ENCODE results near the gene BOD1L1. TPM values are rescaled to one million over a fixed set of nuclear protein-coding genes. Genes with fewer than 3 reads are reported as not detected.

Gene BOD1L1
- total and polyA plus RNA-seq, 2 experiments from 2014 or later: 6.6 to 16.5 TPM

DNA sequence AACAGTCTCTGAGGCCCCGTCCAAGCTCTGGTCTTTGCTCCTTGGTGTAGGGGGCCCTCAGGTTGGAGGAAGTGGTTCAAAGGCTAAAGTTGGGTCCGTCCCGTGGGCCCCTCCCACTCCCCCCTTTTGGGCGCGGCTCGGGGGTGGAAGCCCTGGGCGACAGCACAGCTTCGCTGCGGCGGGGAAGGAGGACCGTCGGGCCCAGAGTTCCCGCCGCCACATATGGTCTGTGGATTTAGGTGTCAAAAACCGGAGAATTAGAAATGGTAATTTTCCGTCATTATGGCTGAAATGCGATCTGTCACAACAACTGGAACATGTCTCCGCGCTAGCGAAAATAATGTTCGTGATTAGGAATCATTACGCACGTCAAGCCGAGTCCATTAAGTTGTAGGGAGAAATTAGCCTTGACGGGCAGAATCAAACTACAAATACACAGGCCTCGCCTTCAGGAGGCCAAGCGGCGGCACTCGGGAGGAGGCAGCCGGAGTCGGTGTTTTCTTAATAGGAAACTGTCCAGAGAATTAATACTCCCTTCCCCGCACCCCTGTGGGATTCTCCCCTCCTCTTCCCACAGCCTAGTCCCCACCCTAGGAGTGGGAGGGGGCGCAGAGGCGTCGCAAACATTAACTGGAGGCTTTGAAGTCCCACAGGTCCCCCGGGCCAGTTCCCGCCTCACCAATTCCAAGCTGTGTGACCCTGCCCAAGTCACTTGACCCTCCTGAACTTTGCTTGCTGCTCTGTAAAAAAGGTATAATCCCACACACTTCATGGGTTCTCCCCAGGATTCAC lies 98.2 kb downstream of the BOD1L1 start:
- H4K20me1 ChIP-seq (ENCODE audit: insufficient read depth): no peaks in the 10 kb centered on the region
- H3K9me2 ChIP-seq (ENCODE audit: insufficient read depth): no peaks in the 10 kb centered on the region
- H3K9ac ChIP-seq: no peak overlapping the region
- in situ Hi-C loops (cut with MboI): no loop called here
- H3K36me3 ChIP-seq (ENCODE audit: low read depth): no peaks in the 10 kb centered on the region
- no peaks in the 10 kb centered on the region for H3K4me1 ChIP-seq (ENCODE audit: insufficient read depth)
- no peaks in the 10 kb centered on the region for H3K9me3 ChIP-seq (ENCODE audit: low read depth)
- H2AFZ ChIP-seq: no peak overlapping the region
- no peaks in the 10 kb centered on the region for H3F3A ChIP-seq (ENCODE audit: insufficient read depth)
- no peak overlapping the region for H3K4me2 ChIP-seq (ENCODE audit: unreplicated experiment)
- H3K79me2 ChIP-seq (ENCODE audit: insufficient read depth): no peaks in the 10 kb centered on the region
- H3K4me3 ChIP-seq: no peak overlapping the region
- WGBS, 2 experiments (ENCODE audit: low coverage in 1 of 2, low lambda C conversion rate in 2 of 2, missing lambda C conversion rate in 2 of 2): 15 to 17% methylated on average over 37 of the region's 37 CpGs
- DNase-seq: no peak
- TF ChIP-seq EZH2 (IDR thresholded peaks at IDR 0.05; ENCODE audit: insufficient read depth, poor library complexity, severe bottlenecking) (peak; percentile 85), EZH2phosphoT487 (IDR thresholded peaks at IDR 0.05; ENCODE audit: insufficient read depth, low read depth) (no peak)
- H3K27ac ChIP-seq: no peak overlapping the region
- peaks cover 97% of the 10 kb centered on the region for H3K27me3 ChIP-seq (replicated peaks; ENCODE audit: insufficient read depth)

DNA sequence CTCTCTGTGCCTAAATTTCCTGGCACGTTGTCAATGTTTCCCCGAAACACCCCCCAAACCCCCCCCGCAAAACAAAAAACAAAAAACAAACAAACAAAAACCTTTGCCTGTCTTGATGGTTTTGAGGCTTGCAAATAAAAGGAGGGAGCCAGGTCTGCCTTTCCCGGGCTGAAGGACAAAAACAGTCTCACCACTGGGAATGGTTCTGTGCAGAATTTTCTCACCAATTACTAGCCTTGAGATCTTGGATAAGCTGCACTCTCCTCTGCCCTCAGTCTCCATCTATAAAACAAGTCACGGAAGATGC lies 98.8 kb downstream of the BOD1L1 start:
- Histone ChIP-seq H3K4me1 (ENCODE audit: insufficient read depth) (no peaks in the 10 kb centered on the region), H3K9me3 (ENCODE audit: low read depth) (no peaks in the 10 kb centered on the region), H3K9ac (no peak overlapping the region), H3F3A (ENCODE audit: insufficient read depth) (no peaks in the 10 kb centered on the region), H3K4me2 (ENCODE audit: unreplicated experiment) (no peak overlapping the region), H3K4me3 (no peak overlapping the region), H3K27me3 (replicated peaks; ENCODE audit: insufficient read depth) (peaks cover 97% of the 10 kb centered on the region), H3K79me2 (ENCODE audit: insufficient read depth) (no peaks in the 10 kb centered on the region), H3K27ac (no peak overlapping the region), H3K9me2 (ENCODE audit: insufficient read depth) (no peaks in the 10 kb centered on the region), H2AFZ (no peak overlapping the region), H4K20me1 (ENCODE audit: insufficient read depth) (no peaks in the 10 kb centered on the region), H3K36me3 (ENCODE audit: low read depth) (no peaks in the 10 kb centered on the region)
- TF ChIP-seq EZH2 (IDR thresholded peaks at IDR 0.05; ENCODE audit: insufficient read depth, poor library complexity, severe bottlenecking) (peak; percentile 61), EZH2phosphoT487 (IDR thresholded peaks at IDR 0.05; ENCODE audit: insufficient read depth, low read depth) (no peak)
- in situ Hi-C loops (cut with MboI): no loop called here
- 0 to 3% methylated on average over 5 of the region's 5 CpGs for WGBS, 2 experiments (ENCODE audit: low coverage in 1 of 2, low lambda C conversion rate in 2 of 2, missing lambda C conversion rate in 2 of 2)
- no peak for DNase-seq

DNA sequence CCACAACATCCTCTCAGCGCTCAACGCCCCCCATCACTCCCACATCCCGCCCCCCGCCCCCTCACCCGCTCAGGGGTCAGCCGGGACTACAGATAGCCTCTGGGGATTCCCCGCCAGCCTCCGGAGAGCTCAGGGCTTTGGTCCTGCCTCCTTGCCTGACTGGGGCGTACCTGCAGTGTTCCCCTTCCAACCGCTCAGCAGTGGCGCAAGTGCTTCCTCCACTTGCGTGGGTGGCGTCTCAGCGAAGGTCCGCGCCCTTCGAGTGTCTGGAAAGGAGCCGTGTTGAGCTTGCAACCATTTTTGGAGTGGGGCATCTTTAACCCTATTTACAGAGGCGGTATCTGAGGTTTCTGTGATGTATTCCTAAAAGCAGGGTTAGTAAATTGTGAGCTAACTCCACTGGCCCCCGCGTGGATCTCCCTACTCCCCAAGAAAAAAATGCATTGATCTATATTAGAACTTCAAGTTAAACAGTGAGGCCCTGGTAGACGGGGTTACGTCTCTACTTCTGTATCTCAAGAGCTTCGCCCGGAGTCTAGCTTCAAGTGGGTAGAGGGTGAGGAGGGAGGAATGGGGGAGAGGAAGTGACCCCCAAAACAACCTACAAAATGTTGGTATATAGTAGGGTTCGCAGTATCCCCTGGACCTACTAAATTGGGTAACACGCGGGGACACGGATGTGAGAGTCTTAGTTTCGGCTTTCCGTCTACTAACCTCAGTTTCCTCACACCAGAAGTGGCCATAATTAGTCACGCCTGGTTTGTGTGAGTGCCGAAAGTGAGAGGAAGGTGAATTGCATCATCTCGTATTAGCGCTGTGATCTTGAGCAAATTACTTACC lies 99.3 kb downstream of the BOD1L1 start:
- H3K4me3 ChIP-seq: no peak overlapping the region
- H3K9me3 ChIP-seq (ENCODE audit: low read depth): no peaks in the 10 kb centered on the region
- no peak overlapping the region for H3K4me2 ChIP-seq (ENCODE audit: unreplicated experiment)
- no peaks in the 10 kb centered on the region for H4K20me1 ChIP-seq (ENCODE audit: insufficient read depth)
- in situ Hi-C loops (cut with MboI): no loop called here
- H2AFZ ChIP-seq: no peak overlapping the region
- no peak overlapping the region for H3K27ac ChIP-seq
- TF ChIP-seq EZH2phosphoT487 (IDR thresholded peaks at IDR 0.05; ENCODE audit: insufficient read depth, low read depth) (no peak), EZH2 (IDR thresholded peaks at IDR 0.05; ENCODE audit: insufficient read depth, poor library complexity, severe bottlenecking) (peak; percentile 36)
- H3K9me2 ChIP-seq (ENCODE audit: insufficient read depth): no peaks in the 10 kb centered on the region
- 10 to 12% methylated on average over 33 to 35 of the region's 35 CpGs for WGBS, 2 experiments (ENCODE audit: low coverage in 1 of 2, low lambda C conversion rate in 2 of 2, missing lambda C conversion rate in 2 of 2)
- peaks cover 97% of the 10 kb centered on the region for H3K27me3 ChIP-seq (replicated peaks; ENCODE audit: insufficient read depth)
- H3K9ac ChIP-seq: no peak overlapping the region
- no peaks in the 10 kb centered on the region for H3K79me2 ChIP-seq (ENCODE audit: insufficient read depth)
- no peaks in the 10 kb centered on the region for H3K36me3 ChIP-seq (ENCODE audit: low read depth)
- no peaks in the 10 kb centered on the region for H3F3A ChIP-seq (ENCODE audit: insufficient read depth)
- no peaks in the 10 kb centered on the region for H3K4me1 ChIP-seq (ENCODE audit: insufficient read depth)
- DNase-seq: no peak

DNA sequence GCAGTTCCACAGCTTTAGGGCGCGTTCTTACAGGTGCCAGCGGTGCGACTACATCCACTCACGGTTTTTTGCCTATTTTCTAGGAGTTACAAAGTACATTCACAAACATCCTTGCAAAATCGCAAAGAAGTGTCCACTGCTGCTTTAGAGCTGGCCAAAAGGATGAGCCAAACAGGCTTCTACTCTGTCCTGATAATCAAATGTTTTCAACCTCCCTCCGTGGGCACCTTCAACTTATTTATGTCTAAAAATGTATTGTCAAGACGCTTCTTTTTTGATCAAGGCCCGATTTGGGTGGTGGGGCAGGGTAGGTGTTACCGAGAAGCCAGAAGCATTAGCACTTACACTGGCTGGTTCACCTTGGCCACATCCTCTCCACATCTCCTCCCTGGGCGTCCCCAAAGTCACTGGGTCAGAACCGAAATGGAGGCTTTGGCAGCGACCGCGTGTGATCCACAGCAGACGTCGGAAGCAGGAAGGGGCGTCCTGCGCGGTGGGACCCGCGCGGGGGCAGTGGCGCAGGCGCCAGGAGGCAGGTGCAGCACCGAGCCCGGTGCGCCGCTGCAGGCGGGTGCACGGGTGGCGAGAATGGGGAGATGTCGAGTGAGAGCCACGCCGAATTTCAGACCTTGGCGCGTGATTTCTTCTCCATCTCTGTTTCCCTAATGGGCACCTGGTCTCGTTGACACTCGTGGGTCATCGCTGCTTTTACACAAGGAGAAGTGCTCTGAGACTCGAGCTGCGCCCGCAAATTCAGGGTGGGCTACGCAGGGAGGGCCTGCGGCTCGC lies 100.1 kb downstream of the BOD1L1 start:
- H3K27ac ChIP-seq: no peak overlapping the region
- no peaks in the 10 kb centered on the region for H3K9me2 ChIP-seq (ENCODE audit: insufficient read depth)
- TF ChIP-seq EZH2 (IDR thresholded peaks at IDR 0.05; ENCODE audit: insufficient read depth, poor library complexity, severe bottlenecking) (peak; percentile 10), EZH2phosphoT487 (IDR thresholded peaks at IDR 0.05; ENCODE audit: insufficient read depth, low read depth) (no peak)
- peaks cover 97% of the 10 kb centered on the region for H3K27me3 ChIP-seq (replicated peaks; ENCODE audit: insufficient read depth)
- H3K79me2 ChIP-seq (ENCODE audit: insufficient read depth): no peaks in the 10 kb centered on the region
- in situ Hi-C loops (cut with MboI): no loop called here
- no peaks in the 10 kb centered on the region for H4K20me1 ChIP-seq (ENCODE audit: insufficient read depth)
- no peak overlapping the region for H3K4me2 ChIP-seq (ENCODE audit: unreplicated experiment)
- WGBS, 2 experiments (ENCODE audit: low coverage in 1 of 2, low lambda C conversion rate in 2 of 2, missing lambda C conversion rate in 2 of 2): 8% methylated on average over 40 to 43 of the region's 46 CpGs
- H2AFZ ChIP-seq: no peak overlapping the region
- H3K4me1 ChIP-seq (ENCODE audit: insufficient read depth): no peaks in the 10 kb centered on the region
- DNase-seq: no peak
- H3K9me3 ChIP-seq (ENCODE audit: low read depth): no peaks in the 10 kb centered on the region
- H3K9ac ChIP-seq: no peak overlapping the region
- H3K4me3 ChIP-seq: no peak overlapping the region
- H3F3A ChIP-seq (ENCODE audit: insufficient read depth): no peaks in the 10 kb centered on the region
- H3K36me3 ChIP-seq (ENCODE audit: low read depth): no peaks in the 10 kb centered on the region
